Endothelial cell of umbilical vein (primary cell): ENCODE results near the gene SELENOF. TPM values are rescaled to one million over a fixed set of nuclear protein-coding genes. Genes with fewer than 3 reads are reported as not detected.

Experiments
- BruUV-seq: library from RNA; stranded (reverse); fragments of 400-500 nt; replicated peaks from 2 replicates; lab custom pipeline; 2021; lab: Mats Ljungman, UMichigan
- CTCF ChIA-PET: fragments of 300-600, 350-600 bp; sonication (Branson Sonifier 250); formaldehyde crosslinking; loops from one replicate; lab custom pipeline; 2021; ENCODE audit warnings: antibody characterized with exemption, inconsistent platforms; lab: Charles Lee
- POLR2A ChIA-PET: fragments of 300-600, 350-600 bp; sonication (Branson Sonifier 250); formaldehyde crosslinking; loops from one replicate; lab custom pipeline; 2021; ENCODE audit warnings: antibody characterized with exemption, inconsistent platforms; lab: Charles Lee
- DNase-seq: peaks from one replicate; pipeline ENCODE4 v3.0.0-alpha.2; 2011; ENCODE audit warnings: low read depth, low spot score
- FAIRE-seq: peaks from 2 replicates; lab custom pipeline; 2011; peaks lifted over from hg19 to GRCh38; lab: Jason Lieb, UNC
- H2AFZ ChIP-seq: 2 replicates; pipeline ENCODE4 v1.6.0; 2012; ENCODE audit warnings: low read depth, low read length, control low read depth, inconsistent platforms
- H3K27ac ChIP-seq: 2 replicates; pipeline ENCODE4 v1.5.1; 2011; ENCODE audit warnings: low read depth, mild to moderate bottlenecking, control low read depth, low read length, moderate library complexity; ENCODE audit not compliant: insufficient read depth
- H3K27me3 ChIP-seq, 2 experiments: 2 replicates each; pipeline versions ENCODE4 v1.6.0 to v1.6.1; 2011; ENCODE audit warnings: low read length in 2 of 2, mixed read lengths in 1 of 2; ENCODE audit not compliant: control insufficient read depth in 2 of 2, insufficient read depth in 2 of 2
- H3K36me3 ChIP-seq, 2 experiments: 2 replicates in 1 of 2; 3 replicates in 1 of 2; pipeline ENCODE4 v1.5.1; 2011; ENCODE audit warnings: low read length in 2 of 2, mild to moderate bottlenecking in 1 of 2, moderate library complexity in 1 of 2; ENCODE audit not compliant: control insufficient read depth in 2 of 2, insufficient read depth in 2 of 2; ENCODE audit errors: extremely low read depth in 1 of 2
- H3K4me1 ChIP-seq: 3 replicates; pipeline ENCODE4 v1.5.1; 2011; ENCODE audit warnings: mild to moderate bottlenecking, low read length; ENCODE audit not compliant: control insufficient read depth, insufficient read depth; ENCODE audit errors: extremely low read depth
- H3K4me2 ChIP-seq: 2 replicates; pipeline ENCODE4 v1.6.1; 2011; ENCODE audit warnings: low read length, control low read depth, mixed read lengths; ENCODE audit not compliant: insufficient read depth
- H3K4me3 ChIP-seq, 3 experiments: fragments of 200-600 bp in 1 of 3; sonication (generic), shearing (Covaris generic) in 1 of 3; replicated peaks in 1 of 3; 2 replicates each; pipeline ENCODE4 v1.5.1; 2011 to 2016; ENCODE audit warnings: control low read depth in 3 of 3, low read length in 3 of 3, mild to moderate bottlenecking in 2 of 3, inconsistent platforms in 1 of 3, low read depth in 1 of 3, moderate library complexity in 1 of 3; ENCODE audit not compliant: insufficient read depth in 1 of 3
- H3K79me2 ChIP-seq: 2 replicates; pipeline ENCODE4 v1.6.0; 2012; ENCODE audit warnings: low read length, inconsistent platforms; ENCODE audit not compliant: control insufficient read depth, insufficient read depth
- H3K9ac ChIP-seq: replicated peaks from 2 replicates; pipeline ENCODE3; 2011; ENCODE audit warnings: low read length, control low read depth; ENCODE audit not compliant: insufficient read depth; ENCODE audit errors: extremely low read depth
- H3K9me1 ChIP-seq: replicated peaks from 3 replicates; pipeline ENCODE4 v1.6.0; 2011; ENCODE audit warnings: mild to moderate bottlenecking, low read length; ENCODE audit not compliant: control insufficient read depth, insufficient read depth; ENCODE audit errors: extremely low read depth
- H3K9me3 ChIP-seq: replicated peaks from 2 replicates; pipeline ENCODE4 v1.5.1; 2012; ENCODE audit warnings: low read length, inconsistent platforms; ENCODE audit not compliant: control insufficient read depth, insufficient read depth
- H4K20me1 ChIP-seq: replicated peaks from 2 replicates; pipeline ENCODE3; 2011; ENCODE audit warnings: mild to moderate bottlenecking, low read length; ENCODE audit not compliant: control insufficient read depth, insufficient read depth; ENCODE audit errors: extremely low read depth
- EZH2 ChIP-seq: IDR thresholded peaks from 2 replicates; pipeline ENCODE4 v1.6.1; 2012; ENCODE audit warnings: borderline replicate concordance, low read depth, mild to moderate bottlenecking, moderate library complexity, low read length, inconsistent platforms; ENCODE audit not compliant: severe bottlenecking
- GATA2 ChIP-seq: IDR thresholded peaks from 2 replicates; pipeline ENCODE4 v1.7.0; 2011; ENCODE audit warnings: low read depth, mild to moderate bottlenecking, moderate library complexity, mixed read lengths, low read length; ENCODE audit not compliant: insufficient read length, insufficient read depth
- MAX ChIP-seq: IDR thresholded peaks from 2 replicates; pipeline ENCODE4 v1.6.1; 2011; ENCODE audit not compliant: insufficient read depth, insufficient read length
- POLR2A ChIP-seq: IDR thresholded peaks from 2 replicates; pipeline ENCODE4 v1.6.1; 2012; ENCODE audit warnings: low read depth, mild to moderate bottlenecking, control low read depth, low read length
- dilution Hi-C: fragments of 300-500 bp; cut with MboI; formaldehyde crosslinking; loops from one replicate; pipeline ENCODE4 v1.15.0; 2019; ENCODE audit warnings: low sequenced_read_pairs; ENCODE audit not compliant: extremely low pct_ligation_motif_present
- intact Hi-C: fragments of 100-400 bp; cut with micrococcal nuclease; formaldehyde crosslinking; loops from one replicate; pipeline ENCODE4 v1.10.0; 2022
- polyA plus RNA-seq, 4 experiments: library from polyadenylated mRNA; depleted of rRNA in 3 of 4; stranded (reverse) in 3 of 4; unstranded in 1 of 4; fragments of >200 nt; gene quantifications; 2 replicates each; pipeline versions ENCODE4 v1.2.1 to v1.2.3, GENCODE V29; 2011 to 2012; ENCODE audit warnings: missing spikeins in 1 of 4
- total RNA-seq: library from RNA; stranded (reverse); gene quantifications from 2 replicates; pipeline ENCODE4 v1.2.3, GENCODE V29; 2021
- TF ChIP-seq, protein P1 (sequence below), 2 donors: IDR thresholded peaks; 1 replicate in 1 of 2; 2 replicates in 1 of 2; pipeline ENCODE4 v1.5.1; 2011; ENCODE audit warnings: low read length in 2 of 2, mild to moderate bottlenecking in 2 of 2, moderate library complexity in 2 of 2, control low read depth in 1 of 2, inconsistent platforms in 1 of 2, low read depth in 1 of 2; ENCODE audit not compliant: insufficient read depth in 1 of 2; ENCODE audit errors: extremely low read depth in 1 of 2

Gene SELENOF
- total and polyA plus RNA-seq, 2 donors (not counting 3 experiments of a cell fraction or from before 2014, with no cell fraction given), result 102 to 202 TPM

- dilution Hi-C loops (no loop called here), intact Hi-C loops (no loop called here)
- Histone ChIP-seq H3K27ac (no peak overlapping the region), H3K4me3 (no peak overlapping the region), H3K4me2 (no peak overlapping the region), H3K9me3 (no peaks in the 10 kb centered on the region), H3K36me3 (no peaks in the 10 kb centered on the region), H3K9me1 (no peaks in the 10 kb centered on the region), H3K4me1 (no peaks in the 10 kb centered on the region), H2AFZ (no peak overlapping the region), H3K9ac (no peak overlapping the region), H4K20me1 (no peaks in the 10 kb centered on the region), H3K27me3 (no peaks in the 10 kb centered on the region), H3K79me2 (no peaks in the 10 kb centered on the region)
- ChIA-PET CTCF (interaction anchor here (2.0 kb wide), 1 partner anchor 8 kb away, joined by 8 read pairs; no protein-coding TSS in a partner anchor), POLR2A (no interaction called here)
- TF ChIP-seq, protein P1, sequence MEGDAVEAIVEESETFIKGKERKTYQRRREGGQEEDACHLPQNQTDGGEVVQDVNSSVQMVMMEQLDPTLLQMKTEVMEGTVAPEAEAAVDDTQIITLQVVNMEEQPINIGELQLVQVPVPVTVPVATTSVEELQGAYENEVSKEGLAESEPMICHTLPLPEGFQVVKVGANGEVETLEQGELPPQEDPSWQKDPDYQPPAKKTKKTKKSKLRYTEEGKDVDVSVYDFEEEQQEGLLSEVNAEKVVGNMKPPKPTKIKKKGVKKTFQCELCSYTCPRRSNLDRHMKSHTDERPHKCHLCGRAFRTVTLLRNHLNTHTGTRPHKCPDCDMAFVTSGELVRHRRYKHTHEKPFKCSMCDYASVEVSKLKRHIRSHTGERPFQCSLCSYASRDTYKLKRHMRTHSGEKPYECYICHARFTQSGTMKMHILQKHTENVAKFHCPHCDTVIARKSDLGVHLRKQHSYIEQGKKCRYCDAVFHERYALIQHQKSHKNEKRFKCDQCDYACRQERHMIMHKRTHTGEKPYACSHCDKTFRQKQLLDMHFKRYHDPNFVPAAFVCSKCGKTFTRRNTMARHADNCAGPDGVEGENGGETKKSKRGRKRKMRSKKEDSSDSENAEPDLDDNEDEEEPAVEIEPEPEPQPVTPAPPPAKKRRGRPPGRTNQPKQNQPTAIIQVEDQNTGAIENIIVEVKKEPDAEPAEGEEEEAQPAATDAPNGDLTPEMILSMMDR (IDR thresholded peaks at IDR 0.05; ENCODE audit: extremely low read depth in 1 of 2, insufficient read depth in 1 of 2, low read depth in 1 of 2, low read length in 2 of 2), result no peak
- no peak for TF ChIP-seq GATA2
- no peak for TF ChIP-seq POLR2A
- no peak for TF ChIP-seq MAX
- TF ChIP-seq EZH2, result no peak
- DNase-seq, result no peak
- no TSS peak for BruUV-seq
- FAIRE-seq, result no peak
These were observed 72.8 kb downstream of the SELENOF start for GRCh38 chr1:86841116-86841515.
